T-helper 2 cell treated with Interferon-gamma antibody and Interleukin-4, amounts not matched to agents 5 μg/mL and 100 μg/mL, for 36 hours (primary cell): ENCODE data around the gene TFPI.
"Not testable (repeated sequence)": the region's sequence is repeated elsewhere in the genome, so short reads cannot be mapped to it uniquely, and the experiment has no call there.

ENCODE experiments used
- DNase-seq: peaks from one replicate; pipeline ENCODE4 v3.0.0; 2021; ENCODE audit warnings: low spot score
- H3K27ac Mint-ChIP-seq: one replicate; pipeline ENCODE4 v1.8.0; 2021; ENCODE audit warnings: mild to moderate bottlenecking, mixed read lengths
- H3K27me3 Mint-ChIP-seq: one replicate; pipeline ENCODE4 v1.8.0; 2021; ENCODE audit warnings: low read depth, mixed read lengths
- H3K36me3 Mint-ChIP-seq: one replicate; pipeline ENCODE4 v1.8.0; 2021; ENCODE audit warnings: low read depth, mixed read lengths
- H3K4me1 Mint-ChIP-seq: one replicate; pipeline ENCODE4 v1.8.0; 2021; ENCODE audit warnings: low read depth, mixed read lengths
- H3K4me3 Mint-ChIP-seq: one replicate; pipeline ENCODE4 v1.8.0; 2022; ENCODE audit warnings: mild to moderate bottlenecking, moderate library complexity, mixed read lengths
- H3K9me3 Mint-ChIP-seq: one replicate; pipeline ENCODE4 v1.8.0; 2021; ENCODE audit warnings: mixed read lengths

Gene TFPI

DNA sequence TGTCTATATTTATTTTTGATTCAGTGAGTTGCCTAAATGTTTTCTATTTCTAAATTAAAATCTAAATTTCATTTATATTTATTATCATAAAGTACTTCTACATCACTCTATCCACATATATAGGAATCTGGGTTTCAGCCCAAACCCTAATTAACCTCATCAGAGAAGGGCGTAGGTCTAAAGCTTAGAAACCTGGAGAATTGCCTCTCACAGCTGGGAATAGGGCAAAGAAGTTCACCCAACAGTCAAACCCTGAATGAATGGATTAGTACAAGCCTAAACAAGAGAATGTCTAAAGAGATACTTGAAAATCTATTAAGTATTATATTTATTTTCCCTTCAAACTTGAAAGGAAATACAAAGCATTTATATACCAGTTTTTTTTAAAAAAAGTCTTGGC, 26.2 kb downstream of the TFPI start:
- no peaks in the 10 kb centered on the region for H3K27me3 Mint-ChIP-seq
- no peaks in the 10 kb centered on the region for H3K9me3 Mint-ChIP-seq
- H3K4me1 Mint-ChIP-seq: no peaks in the 10 kb centered on the region
- DNase-seq: no peak
- H3K4me3 Mint-ChIP-seq: no peak overlapping the region
- no peak overlapping the region for H3K27ac Mint-ChIP-seq
- no peaks in the 10 kb centered on the region for H3K36me3 Mint-ChIP-seq

DNA sequence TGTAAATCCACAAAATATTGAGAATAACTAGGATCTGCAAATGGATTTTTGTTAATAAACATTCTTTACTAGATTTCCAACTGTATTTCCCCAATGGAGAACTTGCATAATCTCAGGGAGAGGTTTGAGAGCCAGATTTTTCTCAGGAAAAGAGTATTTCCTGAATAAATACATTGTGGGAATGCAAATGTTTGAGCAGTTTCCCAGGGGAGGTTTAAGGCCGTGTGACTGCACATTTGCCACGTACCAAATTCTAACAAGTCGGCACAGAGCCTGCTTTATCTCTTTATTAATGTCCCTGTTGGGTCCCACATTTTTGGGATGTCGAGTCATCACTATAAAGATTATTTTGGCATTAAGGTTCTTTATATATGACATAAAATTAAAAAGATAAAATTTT, 27.0 kb downstream of the TFPI start:
- Mint-ChIP-seq H3K27me3 (no peaks in the 10 kb centered on the region), H3K27ac (no peak overlapping the region), H3K4me3 (no peak overlapping the region), H3K36me3 (no peaks in the 10 kb centered on the region), H3K9me3 (no peaks in the 10 kb centered on the region), H3K4me1 (no peaks in the 10 kb centered on the region)
- DNase-seq: no peak

DNA sequence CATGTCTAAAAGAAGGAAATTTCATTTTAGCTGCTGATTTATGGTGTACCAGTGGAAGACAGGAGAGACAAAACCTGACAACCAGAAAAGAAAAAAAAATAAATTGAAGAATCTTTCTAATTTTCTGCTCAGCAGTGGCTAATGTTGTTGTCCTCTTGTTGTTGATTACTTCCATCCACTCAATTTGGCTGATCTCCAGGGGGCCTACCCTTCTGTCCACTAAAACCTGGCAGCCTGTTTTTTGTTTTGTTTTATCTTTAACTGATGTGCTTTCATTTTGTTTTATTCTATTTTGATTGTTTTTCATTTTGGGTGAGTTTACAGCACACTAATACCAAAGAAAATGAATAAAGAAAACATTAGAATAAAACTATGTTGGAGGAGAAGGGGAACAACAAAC, 27.4 kb downstream of the TFPI start:
- no peaks in the 10 kb centered on the region for H3K4me1 Mint-ChIP-seq
- no peak for DNase-seq
- H3K4me3 Mint-ChIP-seq: no peak overlapping the region
- H3K36me3 Mint-ChIP-seq: no peaks in the 10 kb centered on the region
- no peaks in the 10 kb centered on the region for H3K27me3 Mint-ChIP-seq
- H3K9me3 Mint-ChIP-seq: no peaks in the 10 kb centered on the region
- H3K27ac Mint-ChIP-seq: no peak overlapping the region

DNA sequence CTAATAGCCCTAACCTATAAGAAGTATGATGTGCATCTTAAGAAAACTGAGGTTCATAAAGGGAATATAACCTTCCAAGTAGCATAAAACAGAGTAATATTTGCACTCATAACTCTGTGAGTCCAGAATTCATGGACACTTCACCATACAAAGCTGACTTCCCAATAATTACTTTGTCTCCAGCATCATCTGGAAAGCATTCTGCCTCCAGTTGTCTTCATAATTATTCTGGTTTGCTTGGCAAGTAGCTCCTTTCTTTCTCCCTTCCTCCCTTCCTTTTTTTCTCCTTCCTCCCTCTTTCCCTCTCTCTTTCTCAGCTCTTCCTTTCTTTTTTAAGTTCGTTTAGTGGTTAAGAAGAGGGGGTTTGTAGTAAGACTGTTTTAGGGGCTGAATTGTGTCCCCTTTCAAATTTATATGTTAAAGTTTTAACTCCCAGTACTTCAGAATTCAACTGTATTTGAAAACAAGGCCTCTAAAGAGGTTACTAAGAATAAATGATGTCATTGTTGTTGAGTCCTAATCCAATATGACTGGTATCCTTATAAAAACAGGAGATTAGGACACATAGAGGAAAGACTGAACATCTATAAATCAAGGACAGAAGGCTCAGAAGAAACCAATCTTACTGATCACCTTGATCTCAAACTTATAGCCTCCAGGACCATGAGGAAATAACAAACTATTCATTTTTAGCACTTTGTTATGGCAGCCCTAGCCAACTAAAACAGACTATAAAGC, 28.9 kb downstream of the TFPI start:
- no peak for DNase-seq
- Mint-ChIP-seq H3K27ac (no peak overlapping the region), H3K27me3 (no peaks in the 10 kb centered on the region), H3K4me3 (no peak overlapping the region), H3K4me1 (no peaks in the 10 kb centered on the region), H3K9me3 (no peaks in the 10 kb centered on the region), H3K36me3 (no peaks in the 10 kb centered on the region)

DNA sequence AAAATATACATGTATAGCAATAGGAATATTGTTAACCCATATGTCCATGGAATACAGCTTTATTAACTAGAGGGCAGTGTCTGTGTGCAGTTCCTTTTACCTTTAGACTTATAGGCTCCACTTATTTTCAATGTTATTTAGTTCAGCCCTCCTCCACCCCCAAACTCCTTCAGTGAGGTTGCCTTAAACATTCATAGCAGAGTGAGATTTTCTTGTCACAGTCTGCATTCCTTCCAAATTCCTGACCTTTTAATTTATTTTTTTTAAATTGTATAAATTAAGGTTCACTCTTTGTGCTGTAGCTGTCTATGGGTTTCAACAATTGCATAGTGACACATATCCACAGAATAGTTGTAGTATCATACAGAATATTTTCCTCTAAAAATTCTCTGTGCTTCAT, 30.9 kb downstream of the TFPI start:
- no peak overlapping the region for H3K27ac Mint-ChIP-seq
- no peak for DNase-seq
- H3K4me1 Mint-ChIP-seq: no peaks in the 10 kb centered on the region
- H3K4me3 Mint-ChIP-seq: no peak overlapping the region
- no peaks in the 10 kb centered on the region for H3K27me3 Mint-ChIP-seq
- no peaks in the 10 kb centered on the region for H3K36me3 Mint-ChIP-seq
- no peaks in the 10 kb centered on the region for H3K9me3 Mint-ChIP-seq

DNA sequence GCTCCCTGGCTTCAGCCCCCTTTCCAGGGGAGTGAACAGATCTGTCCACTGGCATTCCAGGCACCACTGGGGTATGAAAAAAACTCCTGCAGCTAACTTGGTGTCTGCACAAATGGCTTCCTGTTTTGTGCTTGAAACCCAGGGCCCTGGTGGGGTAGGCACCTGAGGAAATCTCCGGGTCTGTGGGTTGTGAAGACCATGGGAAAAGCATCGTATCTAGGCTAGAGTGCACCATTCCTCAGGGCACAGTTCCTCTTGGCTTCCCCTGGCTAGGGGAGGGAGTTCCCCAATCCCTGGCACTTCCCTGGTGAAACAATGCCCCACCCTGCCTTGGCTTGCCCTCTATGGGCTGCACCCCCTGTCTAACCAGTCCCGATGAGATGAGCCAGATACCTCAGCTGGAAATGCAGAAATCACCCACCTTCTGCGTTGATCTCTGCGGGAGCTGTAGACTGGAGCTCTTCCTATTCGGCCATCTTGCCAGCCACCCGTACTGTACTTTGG, 34.1 kb downstream of the TFPI start:
- H3K27me3 Mint-ChIP-seq: no peaks in the 10 kb centered on the region
- H3K36me3 Mint-ChIP-seq: no peaks in the 10 kb centered on the region
- H3K9me3 Mint-ChIP-seq: peaks cover 4% of the 10 kb centered on the region
- H3K27ac Mint-ChIP-seq: no peak overlapping the region
- H3K4me3 Mint-ChIP-seq: no peak overlapping the region
- no peak for DNase-seq
- no peaks in the 10 kb centered on the region for H3K4me1 Mint-ChIP-seq

DNA sequence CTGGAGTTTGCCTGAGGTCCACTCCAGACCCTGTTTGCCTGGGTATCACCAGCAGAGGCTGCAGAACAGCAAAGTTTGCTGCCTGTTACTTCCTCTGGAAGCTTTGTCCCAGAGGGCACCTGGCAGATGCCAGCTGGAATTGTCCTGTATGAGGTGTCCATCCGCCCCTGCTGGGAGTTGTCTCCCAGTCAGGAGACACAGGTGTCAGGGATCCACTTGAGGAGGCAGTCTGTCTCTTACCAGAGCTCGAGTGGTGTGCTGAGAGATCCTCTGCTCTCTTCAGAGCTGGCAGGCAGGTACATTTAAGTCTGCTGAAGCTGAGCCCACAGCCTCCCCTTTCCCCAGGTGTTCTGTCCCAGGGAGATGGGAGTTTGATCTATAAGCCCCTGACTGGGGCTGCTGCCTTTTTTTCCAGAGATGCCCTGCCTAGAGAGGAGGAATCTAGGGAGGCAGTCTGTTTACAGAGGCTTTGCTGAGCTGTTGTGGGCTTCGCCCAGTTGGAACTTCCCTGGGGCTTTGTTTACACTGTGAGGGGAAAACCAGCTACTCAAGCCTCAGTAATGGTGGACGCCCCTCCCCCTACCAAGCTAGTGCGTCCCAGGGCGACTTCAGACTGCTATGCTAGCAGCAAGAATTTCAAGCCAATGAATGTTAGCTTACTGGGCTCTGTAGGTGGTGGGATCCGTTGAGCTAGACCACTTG, 34.7 kb downstream of the TFPI start:
- Mint-ChIP-seq H3K4me3 (no peak overlapping the region), H3K36me3 (no peaks in the 10 kb centered on the region), H3K9me3 (peaks cover 4% of the 10 kb centered on the region), H3K27me3 (no peaks in the 10 kb centered on the region), H3K4me1 (no peaks in the 10 kb centered on the region), H3K27ac (no peak overlapping the region)
- DNase-seq: no peak

DNA sequence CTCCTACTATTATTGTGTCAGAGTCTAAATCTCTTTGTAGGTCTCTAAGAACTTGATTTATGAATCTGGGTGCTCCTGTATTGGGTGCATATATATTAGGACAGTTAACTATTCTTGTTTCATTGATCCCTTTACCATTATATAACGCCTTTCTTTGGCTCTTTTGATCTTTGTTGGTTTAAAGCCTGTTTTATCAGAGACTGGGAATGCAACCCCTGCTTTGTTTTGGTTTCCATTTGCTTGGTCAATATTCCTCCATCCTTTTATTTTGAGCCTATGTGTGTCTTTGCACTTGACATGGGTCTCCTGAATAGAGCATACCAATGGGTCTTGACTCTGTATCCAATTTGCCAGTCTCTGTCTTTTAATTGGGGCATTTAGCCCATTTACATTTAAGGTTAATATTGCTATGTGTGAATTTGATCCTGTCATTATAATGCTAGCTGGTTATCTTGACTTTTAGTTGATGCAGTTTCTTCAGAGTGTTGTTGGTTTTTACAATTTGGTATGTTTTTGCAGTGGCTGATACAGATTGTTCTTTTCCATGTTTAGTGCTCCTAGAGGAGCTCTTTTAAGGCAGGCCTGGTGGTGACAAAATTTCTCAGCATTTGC, 36.4 kb downstream of the TFPI start:
- H3K9me3 Mint-ChIP-seq, DNase-seq, H3K4me1 Mint-ChIP-seq, H3K27me3 Mint-ChIP-seq, H3K36me3 Mint-ChIP-seq, H3K27ac Mint-ChIP-seq, H3K4me3 Mint-ChIP-seq: not testable (repeated sequence)

DNA sequence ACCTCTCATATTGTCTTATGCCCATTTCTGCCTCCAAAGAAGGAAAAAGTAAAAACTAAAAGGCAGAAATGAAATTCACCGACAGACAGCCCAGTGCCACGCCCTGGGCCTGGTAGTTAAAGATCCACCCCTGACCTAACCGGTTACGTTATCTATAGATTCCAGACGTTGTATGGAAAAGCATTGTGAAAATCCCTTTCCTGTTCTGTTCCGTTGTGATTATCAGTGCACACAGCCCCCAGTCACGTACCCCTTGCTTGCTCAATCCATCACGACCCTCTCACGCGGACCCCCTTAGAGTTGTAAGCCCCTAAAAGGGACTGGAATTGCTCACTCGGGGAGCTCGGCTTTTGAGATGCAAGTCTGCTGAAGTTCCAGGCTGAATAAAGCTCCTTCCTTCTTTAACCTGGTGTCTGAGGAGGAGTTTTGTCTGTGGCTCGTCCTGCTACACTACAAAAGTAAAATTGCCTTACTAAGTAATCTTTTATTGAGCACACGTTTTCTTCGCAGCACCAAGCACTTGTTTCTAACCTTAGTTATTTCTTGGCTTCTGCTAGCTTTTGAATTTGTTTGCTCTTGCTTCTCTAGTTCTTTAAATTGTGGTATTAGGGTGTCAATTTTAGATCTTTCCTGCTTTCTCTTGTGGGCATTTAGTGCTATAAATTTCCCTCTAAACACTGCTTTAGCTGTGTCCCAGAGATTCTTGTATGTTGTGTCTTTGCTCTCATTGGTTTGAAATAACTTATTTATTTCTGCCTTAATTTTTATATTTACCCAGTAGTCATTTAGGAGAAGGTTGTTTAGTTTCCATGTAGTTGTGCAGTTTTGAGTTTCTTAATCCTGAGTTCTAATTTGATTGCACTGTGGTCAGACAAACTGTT, 37.4 kb downstream of the TFPI start:
- DNase-seq, H3K27me3 Mint-ChIP-seq, H3K4me1 Mint-ChIP-seq, H3K27ac Mint-ChIP-seq, H3K9me3 Mint-ChIP-seq, H3K4me3 Mint-ChIP-seq, H3K36me3 Mint-ChIP-seq: not testable (repeated sequence)

DNA sequence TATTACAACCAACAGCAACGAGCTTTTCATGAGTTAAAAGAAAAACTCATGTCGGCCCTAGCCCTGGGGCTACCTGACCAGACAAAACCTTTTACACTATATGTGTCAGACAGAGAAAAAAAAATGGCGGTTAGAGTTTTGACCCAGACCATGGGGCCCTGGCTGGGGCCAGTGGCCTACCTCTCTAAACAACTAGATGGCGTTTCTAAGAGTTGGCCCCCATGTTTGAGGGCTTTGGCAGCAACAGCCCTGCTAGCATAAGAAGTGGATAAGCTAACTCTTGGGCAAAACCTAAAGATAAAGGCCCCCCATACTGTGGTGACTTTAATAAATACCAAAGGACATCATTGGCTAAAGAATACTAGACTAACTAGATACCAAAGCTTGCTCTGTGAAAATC, 39.3 kb downstream of the TFPI start:
- Mint-ChIP-seq H3K4me1 (peaks cover 14% of the 10 kb centered on the region), H3K27ac (no peak overlapping the region), H3K36me3 (no peaks in the 10 kb centered on the region), H3K27me3 (no peaks in the 10 kb centered on the region), H3K4me3 (no peak overlapping the region), H3K9me3 (peaks cover 4% of the 10 kb centered on the region)
- DNase-seq: no peak

DNA sequence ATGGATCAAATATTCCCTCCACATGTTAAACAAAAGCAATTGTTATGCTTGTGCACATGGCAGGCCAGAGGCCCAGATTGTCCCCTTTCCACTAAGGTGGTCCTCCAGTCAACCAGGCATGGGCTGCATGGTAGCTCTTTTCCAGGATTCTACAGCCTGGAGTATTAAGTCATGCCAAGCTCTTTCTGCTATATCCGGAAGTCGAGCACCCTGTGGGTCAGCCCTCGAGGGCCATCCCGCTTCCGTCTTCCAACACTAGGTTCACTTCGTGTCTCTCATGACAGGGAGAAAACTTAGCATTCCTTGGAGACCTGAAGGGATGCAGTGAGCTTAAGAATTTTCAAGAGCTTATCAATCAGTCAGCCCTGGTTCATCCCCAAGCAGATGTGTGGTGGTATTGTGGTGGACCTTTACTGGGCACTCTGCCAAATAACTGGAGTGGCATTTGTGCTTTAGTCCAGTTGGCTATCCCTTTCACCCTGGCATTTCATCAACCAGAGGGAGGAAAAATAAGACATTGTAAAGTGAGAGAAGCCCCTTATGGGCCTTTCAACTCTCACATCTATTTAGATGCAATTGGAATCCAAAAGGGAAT, 39.9 kb downstream of the TFPI start:
- H3K27ac Mint-ChIP-seq: not testable (repeated sequence)

DNA sequence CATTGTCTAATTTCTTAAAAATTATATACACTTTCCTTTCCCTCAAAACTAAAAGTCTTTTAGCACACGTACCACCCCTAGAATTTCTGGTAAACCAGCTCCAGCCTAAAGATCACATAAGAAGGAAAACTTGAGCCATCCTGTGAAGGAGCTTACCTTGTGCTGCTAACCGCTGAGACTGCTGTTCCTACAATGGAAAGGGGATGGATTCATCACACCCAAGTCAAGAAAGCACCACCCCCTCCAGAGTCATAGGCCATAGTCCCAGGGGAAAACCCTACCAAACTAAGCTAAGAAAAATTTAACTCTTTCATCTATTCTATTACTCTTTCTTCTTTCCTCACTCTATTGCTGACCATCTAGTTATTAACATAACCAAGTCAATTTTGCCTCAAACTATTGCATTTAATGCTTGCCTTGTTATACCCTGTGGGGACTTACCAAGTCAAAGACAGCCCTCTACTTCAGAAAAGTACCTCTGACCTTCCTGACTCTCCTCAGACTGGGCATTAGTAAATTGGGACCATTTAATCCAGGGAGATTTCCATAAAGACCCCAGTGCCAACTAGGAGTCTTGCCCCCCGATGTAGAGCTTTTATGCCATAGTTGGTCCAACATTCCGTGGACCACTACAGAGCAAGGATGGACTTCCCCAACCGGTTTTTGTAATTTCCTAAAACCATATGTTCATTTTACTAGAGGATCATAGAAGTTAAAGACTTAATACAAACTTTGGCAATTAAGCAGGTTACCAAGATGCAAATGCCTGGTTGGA, 40.6 kb downstream of the TFPI start:
- not testable (repeated sequence) for H3K36me3 Mint-ChIP-seq, H3K27me3 Mint-ChIP-seq, H3K4me3 Mint-ChIP-seq, H3K9me3 Mint-ChIP-seq, DNase-seq, H3K27ac Mint-ChIP-seq
- peaks cover 21% of the 10 kb centered on the region for H3K4me1 Mint-ChIP-seq

More for the DNA sequence above, 39.9 kb downstream of the TFPI start:
- H3K4me3 Mint-ChIP-seq, H3K9me3 Mint-ChIP-seq, H3K36me3 Mint-ChIP-seq, DNase-seq, H3K27me3 Mint-ChIP-seq: not testable (repeated sequence)
- H3K4me1 Mint-ChIP-seq: peaks cover 20% of the 10 kb centered on the region
